MM.1S (cell line): ENCODE data around the gene CHRNA1.

Source experiments
- EZH2 ChIP-seq: fragments of 300-600 bp; sonication (generic); optimal IDR thresholded peaks from 2 replicates; pipeline ENCODE3; 2017; ENCODE audit warnings: low read depth, mild to moderate bottlenecking, antibody characterized with exemption, low read length, mixed read lengths
- EZH2phosphoT487 ChIP-seq: fragments of 300-600 bp; sonication (generic); IDR thresholded peaks from 2 replicates; pipeline ENCODE4 v1.6.1; 2018; ENCODE audit warnings: antibody characterized with exemption, low read length
- TF ChIP-seq, protein P1 (sequence below): fragments of 300-600 bp; sonication (generic); IDR thresholded peaks from 2 replicates; pipeline ENCODE4 v1.5.1; 2016; ENCODE audit warnings: antibody characterized with exemption, low read length, mixed read lengths

- TF ChIP-seq, protein P1, sequence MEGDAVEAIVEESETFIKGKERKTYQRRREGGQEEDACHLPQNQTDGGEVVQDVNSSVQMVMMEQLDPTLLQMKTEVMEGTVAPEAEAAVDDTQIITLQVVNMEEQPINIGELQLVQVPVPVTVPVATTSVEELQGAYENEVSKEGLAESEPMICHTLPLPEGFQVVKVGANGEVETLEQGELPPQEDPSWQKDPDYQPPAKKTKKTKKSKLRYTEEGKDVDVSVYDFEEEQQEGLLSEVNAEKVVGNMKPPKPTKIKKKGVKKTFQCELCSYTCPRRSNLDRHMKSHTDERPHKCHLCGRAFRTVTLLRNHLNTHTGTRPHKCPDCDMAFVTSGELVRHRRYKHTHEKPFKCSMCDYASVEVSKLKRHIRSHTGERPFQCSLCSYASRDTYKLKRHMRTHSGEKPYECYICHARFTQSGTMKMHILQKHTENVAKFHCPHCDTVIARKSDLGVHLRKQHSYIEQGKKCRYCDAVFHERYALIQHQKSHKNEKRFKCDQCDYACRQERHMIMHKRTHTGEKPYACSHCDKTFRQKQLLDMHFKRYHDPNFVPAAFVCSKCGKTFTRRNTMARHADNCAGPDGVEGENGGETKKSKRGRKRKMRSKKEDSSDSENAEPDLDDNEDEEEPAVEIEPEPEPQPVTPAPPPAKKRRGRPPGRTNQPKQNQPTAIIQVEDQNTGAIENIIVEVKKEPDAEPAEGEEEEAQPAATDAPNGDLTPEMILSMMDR: no peak
- no peak for TF ChIP-seq EZH2phosphoT487
- no peak for TF ChIP-seq EZH2
These were observed 25.4 kb downstream of the CHRNA1 start for GRCh38 chr2:174738841-174739240.
